ENCODE data around the gene PRKG1. TPM values are rescaled to one million over a fixed set of nuclear protein-coding genes. Genes with fewer than 3 reads are reported as not detected.

Gene PRKG1
- total and polyA plus RNA-seq, 7 experiments from 2014 or later = 0.19 TPM; not detected in 6

- peaks cover 3 to 9% (median 8%) of the 10 kb centered on the region in 5 donors for H3K36me3 Mint-ChIP-seq
- no peak overlapping the region for H3K27ac ChIP-seq (ENCODE audit: low read depth, low read length)
- H3K4me3 Mint-ChIP-seq = no peak overlapping the region
- no peak overlapping the region for H3K4me3 ChIP-seq (ENCODE audit: low read length)
- ChIA-PET CTCF (no interaction called here), POLR2A (no interaction called here)
- intact Hi-C loops (cut with micrococcal nuclease) = loop anchor here in 1 of 2 donors (5.0 kb wide), 1 partner anchor 56 kb away; no protein-coding TSS in a partner anchor
- ATAC-seq (no peak), DNase-seq (no peak)
- H3K4me1 Mint-ChIP-seq = peaks cover 6 to 25% (median 21%) of the 10 kb centered on the region in 7 donors
- H3K9me3 ChIP-seq (ENCODE audit: control insufficient read depth in 2 of 3, low read length in 3 of 3) = no peaks in the 10 kb centered on the region
- no peaks in the 10 kb centered on the region for H3K27me3 ChIP-seq (ENCODE audit: control insufficient read depth in 2 of 2, insufficient read depth in 2 of 2, low read length in 2 of 2)
- H3K9me3 Mint-ChIP-seq = peaks cover 0 to 13% (median 2%) of the 10 kb centered on the region in 11 donors
- H3K27ac Mint-ChIP-seq = no peak overlapping the region
- peaks cover under 1 to 13% of the 10 kb centered on the region in 2 donors for H3K4me1 ChIP-seq (ENCODE audit: control insufficient read depth in 2 of 2, insufficient read depth in 2 of 2, low read length in 2 of 2)
- peaks cover 0 to 4% (median 0%) of the 10 kb centered on the region in 3 experiments for H3K36me3 ChIP-seq (ENCODE audit: control insufficient read depth in 2 of 3, insufficient read depth in 3 of 3, low read length in 3 of 3)
- H3K27me3 Mint-ChIP-seq = peaks cover 0 to 5% (median 0%) of the 10 kb centered on the region in 5 donors
These were observed 616.8 kb downstream of the PRKG1 start for GRCh38 chr10:51691135-51691534.

GRCh38 chr10:51694086-51694768 is 619.9 kb downstream of the PRKG1 start:
- Histone ChIP-seq H3K4me1 (ENCODE audit: control insufficient read depth in 2 of 2, insufficient read depth in 2 of 2, low read length in 2 of 2) (peaks cover 24 to 40% of the 10 kb centered on the region in 2 donors), H3K27me3 (ENCODE audit: control insufficient read depth in 2 of 2, insufficient read depth in 2 of 2, low read length in 2 of 2) (no peaks in the 10 kb centered on the region), H3K27ac (ENCODE audit: low read depth, low read length) (no peak overlapping the region), H3K4me3 (ENCODE audit: low read length) (no peak overlapping the region), H3K36me3 (ENCODE audit: control insufficient read depth in 2 of 3, insufficient read depth in 3 of 3, low read length in 3 of 3) (peaks cover 0 to 5% (median 3%) of the 10 kb centered on the region in 3 experiments), H3K9me3 (ENCODE audit: control insufficient read depth in 2 of 3, low read length in 3 of 3) (no peaks in the 10 kb centered on the region)
- Mint-ChIP-seq H3K27ac (peak overlapping the region in 2 of 9 donors; percentile 21 to 22), H3K4me3 (no peak overlapping the region), H3K36me3 (peaks cover 3 to 29% (median 26%) of the 10 kb centered on the region in 5 donors), H3K27me3 (no peaks in the 10 kb centered on the region), H3K4me1 (peaks cover 26 to 49% (median 47%) of the 10 kb centered on the region in 7 donors), H3K9me3 (peaks cover 0 to 8% (median 0%) of the 10 kb centered on the region in 11 donors)
- DNase-seq (no peak), ATAC-seq (no peak)
- ChIA-PET POLR2A (no interaction called here), CTCF (interaction anchor here (0.6 kb wide), 1 partner anchor 12 kb away, joined by 3 read pairs; no protein-coding TSS in a partner anchor)
- intact Hi-C loops (cut with micrococcal nuclease) = loop anchor here in 1 of 2 donors (5.0 kb wide), 1 partner anchor 53 kb away; no protein-coding TSS in a partner anchor

- POLR2A ChIA-PET = no interaction called here
- Mint-ChIP-seq H3K27ac (peak overlapping the region in 8 of 9 donors; percentile 43 to 99 (median 58)), H3K4me1 (peaks cover 29 to 62% (median 55%) of the 10 kb centered on the region in 7 donors), H3K4me3 (peak overlapping the region; percentile 30 to 100 (median 62)), H3K9me3 (peaks cover 0 to 6% (median 0%) of the 10 kb centered on the region in 11 donors), H3K27me3 (no peaks in the 10 kb centered on the region), H3K36me3 (peaks cover 6 to 31% (median 29%) of the 10 kb centered on the region in 5 donors)
- Histone ChIP-seq H3K27me3 (ENCODE audit: control insufficient read depth in 2 of 2, insufficient read depth in 2 of 2, low read length in 2 of 2) (no peaks in the 10 kb centered on the region), H3K4me3 (ENCODE audit: low read length) (no peak overlapping the region), H3K9me3 (ENCODE audit: control insufficient read depth in 2 of 3, low read length in 3 of 3) (no peaks in the 10 kb centered on the region), H3K36me3 (ENCODE audit: control insufficient read depth in 2 of 3, insufficient read depth in 3 of 3, low read length in 3 of 3) (peaks cover 0 to 5% (median 4%) of the 10 kb centered on the region in 3 experiments), H3K27ac (ENCODE audit: low read depth, low read length) (peak overlapping the region; percentile 15), H3K4me1 (ENCODE audit: control insufficient read depth in 2 of 2, insufficient read depth in 2 of 2, low read length in 2 of 2) (peaks cover 24 to 45% of the 10 kb centered on the region in 2 donors)
- intact Hi-C loops (cut with micrococcal nuclease) = loop anchor here in 1 of 2 donors (5.0 kb wide), 1 partner anchor 181 kb away; no protein-coding TSS in a partner anchor
- CTCF ChIA-PET = no interaction called here
- DNase-seq (no peak), ATAC-seq (no peak)
These were observed 622.0 kb downstream of the PRKG1 start for GRCh38 chr10:51696251-51696650.

- peaks cover 24 to 45% of the 10 kb centered on the region in 2 donors for H3K4me1 ChIP-seq (ENCODE audit: control insufficient read depth in 2 of 2, insufficient read depth in 2 of 2, low read length in 2 of 2)
- peaks cover 0 to 5% (median 4%) of the 10 kb centered on the region in 3 experiments for H3K36me3 ChIP-seq (ENCODE audit: control insufficient read depth in 2 of 3, insufficient read depth in 3 of 3, low read length in 3 of 3)
- Mint-ChIP-seq H3K36me3 (peaks cover 6 to 39% (median 29%) of the 10 kb centered on the region in 5 donors), H3K27me3 (no peaks in the 10 kb centered on the region), H3K4me1 (peaks cover 29 to 62% (median 60%) of the 10 kb centered on the region in 7 donors), H3K4me3 (peak overlapping the region; percentile 96 to 100 (median 99)), H3K9me3 (peaks cover 0 to 7% (median 0%) of the 10 kb centered on the region in 11 donors), H3K27ac (peak overlapping the region; percentile 99 to 100 (median 100))
- ATAC-seq = no peak
- no peaks in the 10 kb centered on the region for H3K27me3 ChIP-seq (ENCODE audit: control insufficient read depth in 2 of 2, insufficient read depth in 2 of 2, low read length in 2 of 2)
- peak overlapping the region; percentile 88 for H3K27ac ChIP-seq (ENCODE audit: low read depth, low read length)
- peak in 1 of 9 donors; percentile 14 for DNase-seq
- peak overlapping the region; percentile 96 for H3K4me3 ChIP-seq (ENCODE audit: low read length)
- intact Hi-C loops (cut with micrococcal nuclease) = loop anchor here in 1 of 2 donors (5.0 kb wide), 1 partner anchor 179 kb away; no protein-coding TSS in a partner anchor
- ChIA-PET POLR2A (interaction anchor here (0.6 to 3.3 kb wide), 2 partner anchors 10 to 1339 kb away, joined by 3 to 12 read pairs; no protein-coding TSS in a partner anchor), CTCF (no interaction called here)
- H3K9me3 ChIP-seq (ENCODE audit: control insufficient read depth in 2 of 3, low read length in 3 of 3) = no peaks in the 10 kb centered on the region
These were observed 624.3 kb downstream of the PRKG1 start for GRCh38 chr10:51698473-51699063.

- Histone ChIP-seq H3K27me3 (ENCODE audit: control insufficient read depth in 2 of 2, insufficient read depth in 2 of 2, low read length in 2 of 2) (no peaks in the 10 kb centered on the region), H3K36me3 (ENCODE audit: control insufficient read depth in 2 of 3, insufficient read depth in 3 of 3, low read length in 3 of 3) (peaks cover 0 to 5% (median 4%) of the 10 kb centered on the region in 3 experiments), H3K4me1 (ENCODE audit: control insufficient read depth in 2 of 2, insufficient read depth in 2 of 2, low read length in 2 of 2) (peaks cover 24 to 45% of the 10 kb centered on the region in 2 donors), H3K4me3 (ENCODE audit: low read length) (peak overlapping the region; percentile 96), H3K9me3 (ENCODE audit: control insufficient read depth in 2 of 3, low read length in 3 of 3) (no peaks in the 10 kb centered on the region), H3K27ac (ENCODE audit: low read depth, low read length) (peak overlapping the region; percentile 88)
- Mint-ChIP-seq H3K4me3 (peak overlapping the region; percentile 96 to 100 (median 99)), H3K4me1 (peaks cover 29 to 64% (median 58%) of the 10 kb centered on the region in 7 donors), H3K9me3 (peaks cover 0 to 7% (median 0%) of the 10 kb centered on the region in 11 donors), H3K27me3 (no peaks in the 10 kb centered on the region), H3K27ac (peak overlapping the region; percentile 99 to 100 (median 100)), H3K36me3 (peaks cover 6 to 39% (median 29%) of the 10 kb centered on the region in 5 donors)
- POLR2A ChIA-PET = interaction anchor here (0.6 to 3.3 kb wide), 2 partner anchors 10 to 1340 kb away, joined by 3 to 12 read pairs; no protein-coding TSS in a partner anchor
- intact Hi-C loops (cut with micrococcal nuclease) = loop anchor here in 1 of 2 donors (5.0 kb wide), 1 partner anchor 178 kb away; no protein-coding TSS in a partner anchor
- CTCF ChIA-PET = no interaction called here
- DNase-seq (no peak), ATAC-seq (peak; percentile 47)
These were observed 624.8 kb downstream of the PRKG1 start for GRCh38 chr10:51699145-51699474.

Data from naive thymus-derived CD4-positive, alpha-beta T cell (primary cell).